Measurements from ENCODE around the gene ATXN7L2.

ATXN7L2 gene

GRCh38 chr1:109527846-109528695 is 44.4 kb downstream of the ATXN7L2 start:
- DNase-seq: no peak

- DNase-seq: no peak
These were observed 45.0 kb downstream of the ATXN7L2 start for GRCh38 chr1:109528712-109529111.

GRCh38 chr1:109529881-109530456 is 46.3 kb downstream of the ATXN7L2 start:
- peak; percentile 28 for DNase-seq

- DNase-seq: no peak
These were observed 46.9 kb downstream of the ATXN7L2 start for GRCh38 chr1:109530457-109531087.

DNA sequence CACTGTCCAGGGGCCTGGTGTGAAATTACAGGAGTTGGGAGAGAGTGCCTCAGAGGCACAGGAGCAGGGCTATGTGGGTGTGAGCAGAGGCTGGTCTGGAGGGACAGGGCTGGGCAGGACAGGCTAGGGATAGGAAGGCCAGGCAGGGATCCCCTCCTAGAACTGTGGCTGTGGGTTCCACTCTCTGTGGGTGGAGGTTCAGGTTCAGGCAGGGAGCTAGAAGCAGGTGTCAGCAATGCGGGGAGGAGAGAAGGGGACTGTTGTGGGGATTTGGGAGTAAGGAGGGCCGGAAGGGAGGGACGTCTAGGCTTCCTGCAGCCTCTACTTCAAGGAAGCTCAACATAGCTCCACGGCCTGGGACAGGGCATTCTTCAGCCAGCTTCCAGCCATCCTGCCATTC is 47.7 kb downstream of the ATXN7L2 start:
- DNase-seq: no peak

DNA sequence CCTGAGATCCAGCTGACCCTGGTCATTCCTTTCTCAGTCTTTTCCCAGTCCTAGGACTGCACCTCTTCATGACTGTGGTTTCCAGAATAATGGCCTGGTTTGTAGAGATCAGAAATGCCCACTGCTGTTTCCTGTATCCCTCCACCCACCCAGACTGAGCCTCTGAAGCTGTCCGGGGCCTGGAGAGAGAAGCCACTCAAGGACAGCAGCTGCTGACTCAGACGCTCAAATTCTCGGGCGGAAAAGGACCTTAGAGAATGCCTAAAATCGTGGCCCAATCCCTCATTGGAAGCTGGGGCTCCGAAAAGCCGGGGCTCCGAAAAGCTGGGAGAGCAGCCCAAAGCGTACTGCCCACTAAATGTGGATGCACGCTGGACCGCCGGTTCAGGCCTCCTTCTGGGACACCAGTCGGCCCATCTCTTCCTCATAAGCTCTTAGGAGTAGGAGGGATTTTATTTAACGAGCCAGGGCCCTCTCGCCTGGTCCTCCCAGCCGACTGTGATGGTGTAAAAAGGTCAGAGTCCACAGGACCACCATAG is 48.2 kb downstream of the ATXN7L2 start:
- peak; percentile 22 for DNase-seq

- DNase-seq: peak; percentile 86
These were observed 48.8 kb downstream of the ATXN7L2 start for GRCh38 chr1:109532365-109533136.

- no peak for DNase-seq
These were observed 50.7 kb downstream of the ATXN7L2 start for GRCh38 chr1:109534307-109534858.

GRCh38 chr1:109535481-109535880 is 51.8 kb downstream of the ATXN7L2 start:
- DNase-seq: no peak

- DNase-seq: no peak
These were observed 52.3 kb downstream of the ATXN7L2 start for GRCh38 chr1:109535971-109536491.

- no peak for DNase-seq
These were observed 53.9 kb downstream of the ATXN7L2 start for GRCh38 chr1:109537450-109538178.

GRCh38 chr1:109538827-109539555 is 55.3 kb downstream of the ATXN7L2 start:
- no peak for DNase-seq

- no peak for DNase-seq
These were observed 56.0 kb downstream of the ATXN7L2 start, which contains the start of gene GPR61 for GRCh38 chr1:109539676-109540075. TSS of gene GPR61 (plus strand) at chr1:109539872. CDS start at chr1:109543023, 3,151 bp downstream.

DNA sequence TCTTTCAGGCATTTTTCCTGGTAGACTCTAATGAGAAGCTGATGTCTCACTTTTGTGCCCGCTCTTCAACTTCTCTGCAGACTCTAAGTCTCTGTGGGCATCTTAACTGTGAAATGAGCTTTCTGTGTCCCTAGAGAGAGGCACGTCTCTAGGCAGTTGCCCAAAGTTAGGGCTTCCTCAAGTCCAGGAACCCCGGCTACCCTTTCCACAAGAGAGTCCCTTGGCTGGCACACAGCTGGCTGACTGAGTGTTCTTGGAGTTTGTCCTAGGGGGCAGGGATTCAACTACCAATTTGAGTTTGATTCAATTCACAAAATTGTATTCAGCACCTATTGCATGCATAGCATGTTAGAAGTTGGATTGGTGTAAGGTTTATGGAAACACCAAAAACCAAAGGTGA is 57.4 kb downstream of the ATXN7L2 start:
- DNase-seq: no peak
